Measurements from ENCODE around the gene STAT5B. TPM values are rescaled to one million over a fixed set of nuclear protein-coding genes. Genes with fewer than 3 reads are reported as not detected.

STAT5B gene
- total and polyA plus RNA-seq, 7 donors: 15.9 to 90.1 (median 68.8) TPM

DNA sequence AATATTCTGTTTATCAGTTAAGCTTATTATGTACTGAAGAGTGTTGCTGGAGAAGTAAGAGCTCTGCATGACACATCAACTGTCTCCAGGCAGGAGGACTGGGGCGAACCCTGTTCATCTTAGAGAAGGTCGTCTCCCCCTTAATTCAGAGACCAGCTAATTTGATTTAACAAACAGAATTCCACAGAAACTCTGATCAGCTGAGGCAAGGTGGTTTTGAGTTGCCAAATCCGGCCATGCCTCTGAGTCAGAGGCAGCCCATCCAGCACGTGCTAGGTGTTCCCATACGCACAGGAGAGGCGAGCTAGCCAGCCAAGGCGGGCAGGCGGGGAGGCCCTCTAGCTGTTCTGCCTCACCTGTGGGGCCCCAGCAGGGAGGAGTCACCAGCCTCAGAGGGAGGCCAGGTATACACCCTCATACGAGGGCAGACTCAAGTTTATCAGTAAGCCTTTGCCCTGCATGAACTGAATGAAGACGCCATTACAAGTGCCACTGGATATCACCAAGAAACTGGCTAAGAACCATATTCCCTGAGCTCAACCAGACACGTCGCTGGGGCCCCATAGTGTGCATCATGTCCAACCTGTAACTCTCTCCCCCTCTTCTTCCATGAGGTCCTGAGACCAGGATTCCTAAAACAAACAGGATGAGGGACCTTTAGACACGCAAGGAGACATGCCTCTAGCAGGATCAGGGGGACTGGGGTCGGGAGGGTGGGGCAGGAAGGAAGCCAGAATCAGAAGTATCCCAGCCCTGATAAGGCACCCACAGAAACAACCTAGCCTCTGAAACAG is 37.8 kb upstream of the STAT5B start:
- DNase-seq (no peak), ATAC-seq (no peak)
- Histone ChIP-seq H3K9me3 (no peaks in the 10 kb centered on the region), H3K4me1 (peaks cover 21% of the 10 kb centered on the region), H3K4me3 (no peak overlapping the region), H3K27ac (peak overlapping the region; percentile 46), H3K36me3 (ENCODE audit: insufficient read depth in 1 of 2, low read depth in 1 of 2) (peaks cover 12 to 79% of the 10 kb centered on the region in 2 donors), H3K27me3 (ENCODE audit: insufficient read depth in 3 of 3, low read length in 2 of 3) (no peaks in the 10 kb centered on the region)
- WGBS, 3 donors: 77 to 85% (median 81%) methylated on average over 14 of the region's 14 CpGs
- TF ChIP-seq, protein P1, sequence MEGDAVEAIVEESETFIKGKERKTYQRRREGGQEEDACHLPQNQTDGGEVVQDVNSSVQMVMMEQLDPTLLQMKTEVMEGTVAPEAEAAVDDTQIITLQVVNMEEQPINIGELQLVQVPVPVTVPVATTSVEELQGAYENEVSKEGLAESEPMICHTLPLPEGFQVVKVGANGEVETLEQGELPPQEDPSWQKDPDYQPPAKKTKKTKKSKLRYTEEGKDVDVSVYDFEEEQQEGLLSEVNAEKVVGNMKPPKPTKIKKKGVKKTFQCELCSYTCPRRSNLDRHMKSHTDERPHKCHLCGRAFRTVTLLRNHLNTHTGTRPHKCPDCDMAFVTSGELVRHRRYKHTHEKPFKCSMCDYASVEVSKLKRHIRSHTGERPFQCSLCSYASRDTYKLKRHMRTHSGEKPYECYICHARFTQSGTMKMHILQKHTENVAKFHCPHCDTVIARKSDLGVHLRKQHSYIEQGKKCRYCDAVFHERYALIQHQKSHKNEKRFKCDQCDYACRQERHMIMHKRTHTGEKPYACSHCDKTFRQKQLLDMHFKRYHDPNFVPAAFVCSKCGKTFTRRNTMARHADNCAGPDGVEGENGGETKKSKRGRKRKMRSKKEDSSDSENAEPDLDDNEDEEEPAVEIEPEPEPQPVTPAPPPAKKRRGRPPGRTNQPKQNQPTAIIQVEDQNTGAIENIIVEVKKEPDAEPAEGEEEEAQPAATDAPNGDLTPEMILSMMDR (IDR thresholded peaks at IDR 0.05): no peak
- intact Hi-C loops (cut with DNase I): loop anchor here in 1 of 2 donors (2.0 to 10.0 kb wide), 2 partner anchors 93 to 361 kb away; partner anchors contain the start of gene PLEKHH3

GRCh38 chr17:42313389-42313772 is 37.2 kb upstream of the STAT5B start:
- DNase-seq (no peak), ATAC-seq (no peak)
- peak overlapping the region; percentile 46 for H3K27ac ChIP-seq
- TF ChIP-seq, protein P1 (IDR thresholded peaks at IDR 0.05): no peak
- intact Hi-C loops (cut with DNase I): loop anchor here in 1 of 2 donors (10.0 kb wide), 1 partner anchor 361 kb away; the partner anchor contains the start of gene PLEKHH3
- H3K36me3 ChIP-seq (ENCODE audit: insufficient read depth in 1 of 2, low read depth in 1 of 2): peaks cover 9 to 78% of the 10 kb centered on the region in 2 donors
- H3K27me3 ChIP-seq (ENCODE audit: insufficient read depth in 3 of 3, low read length in 2 of 3): no peaks in the 10 kb centered on the region
- no peaks in the 10 kb centered on the region for H3K9me3 ChIP-seq
- peaks cover 21% of the 10 kb centered on the region for H3K4me1 ChIP-seq
- no peak overlapping the region for H3K4me3 ChIP-seq
- WGBS, 3 donors: 88 to 95% (median 93%) methylated on average over 4 of the region's 4 CpGs

- Histone ChIP-seq H3K9me3 (no peaks in the 10 kb centered on the region), H3K36me3 (ENCODE audit: insufficient read depth in 1 of 2, low read depth in 1 of 2) (peaks cover 9 to 78% of the 10 kb centered on the region in 2 donors), H3K4me1 (peaks cover 21% of the 10 kb centered on the region), H3K4me3 (peak overlapping the region; percentile 51), H3K27ac (peak overlapping the region; percentile 88), H3K27me3 (ENCODE audit: insufficient read depth in 3 of 3, low read length in 2 of 3) (no peaks in the 10 kb centered on the region)
- DNase-seq: peak; percentile 89 to 94
- peak; percentile 80 to 90 (median 86) for ATAC-seq
- intact Hi-C loops (cut with DNase I): loop anchor here in 1 of 2 donors (10.0 kb wide), 1 partner anchor 362 kb away; the partner anchor contains the start of gene PLEKHH3
- WGBS, 3 donors: 20 to 27% (median 25%) methylated on average over 43 to 54 of the region's 54 CpGs
- TF ChIP-seq, protein P1 (IDR thresholded peaks at IDR 0.05): peak; percentile 62
These were observed 36.3 kb upstream of the STAT5B start for GRCh38 chr17:42312285-42313130.

DNA sequence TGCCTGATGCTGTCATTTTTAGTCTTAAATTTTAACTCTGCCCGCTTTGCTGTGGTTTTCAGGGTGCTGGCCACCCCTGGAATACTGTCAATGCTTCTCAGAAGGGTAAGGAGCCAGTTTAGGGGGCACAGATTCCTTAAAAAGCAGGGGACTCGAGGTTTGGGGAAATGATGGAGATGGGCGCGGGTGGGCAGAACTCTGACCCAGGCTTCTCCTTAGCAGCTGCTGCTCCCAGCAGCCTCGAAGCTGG is 35.8 kb upstream of the STAT5B start:
- intact Hi-C loops (cut with DNase I): loop anchor here in 1 of 2 donors (10.0 kb wide), 1 partner anchor 363 kb away; the partner anchor contains the start of gene PLEKHH3
- TF ChIP-seq, protein P1 (IDR thresholded peaks at IDR 0.05): no peak
- Histone ChIP-seq H3K36me3 (ENCODE audit: insufficient read depth in 1 of 2, low read depth in 1 of 2) (peaks cover 4 to 78% of the 10 kb centered on the region in 2 donors), H3K27me3 (ENCODE audit: insufficient read depth in 3 of 3, low read length in 2 of 3) (no peaks in the 10 kb centered on the region), H3K4me1 (peaks cover 21% of the 10 kb centered on the region), H3K27ac (peak overlapping the region; percentile 88), H3K9me3 (no peaks in the 10 kb centered on the region), H3K4me3 (peak overlapping the region; percentile 51)
- ATAC-seq (peak in 1 of 4 donors; percentile 0), DNase-seq (no peak)
- 4 to 15% (median 12%) methylated on average over 5 of the region's 5 CpGs for WGBS, 3 donors

All from psoas muscle (tissue), 8 donors.